Erythroblast (primary cell): ENCODE measurements around the gene WRNIP1.

Experiments
- GATA1 ChIP-seq: IDR thresholded peaks from 2 replicates; pipeline ENCODE4 v1.6.1; 2011; ENCODE audit warnings: low read depth, mild to moderate bottlenecking, control low read depth, low read length, moderate library complexity
- POLR2A ChIP-seq: IDR thresholded peaks from 2 replicates; pipeline ENCODE4 v1.6.1; 2011; ENCODE audit warnings: mild to moderate bottlenecking, low read length

- TF ChIP-seq POLR2A (no peak), GATA1 (no peak)
Measured at GRCh38 chr6:2829253-2829652, 64.1 kb downstream of the WRNIP1 start.
